ENCODE measurements around the gene TMEM238. TPM values are rescaled to one million over a fixed set of nuclear protein-coding genes. Genes with fewer than 3 reads are reported as not detected.

TMEM238 gene
- total and polyA plus RNA-seq, 2 experiments from 2014 or later, result 0.97 TPM; not detected in 1

DNA sequence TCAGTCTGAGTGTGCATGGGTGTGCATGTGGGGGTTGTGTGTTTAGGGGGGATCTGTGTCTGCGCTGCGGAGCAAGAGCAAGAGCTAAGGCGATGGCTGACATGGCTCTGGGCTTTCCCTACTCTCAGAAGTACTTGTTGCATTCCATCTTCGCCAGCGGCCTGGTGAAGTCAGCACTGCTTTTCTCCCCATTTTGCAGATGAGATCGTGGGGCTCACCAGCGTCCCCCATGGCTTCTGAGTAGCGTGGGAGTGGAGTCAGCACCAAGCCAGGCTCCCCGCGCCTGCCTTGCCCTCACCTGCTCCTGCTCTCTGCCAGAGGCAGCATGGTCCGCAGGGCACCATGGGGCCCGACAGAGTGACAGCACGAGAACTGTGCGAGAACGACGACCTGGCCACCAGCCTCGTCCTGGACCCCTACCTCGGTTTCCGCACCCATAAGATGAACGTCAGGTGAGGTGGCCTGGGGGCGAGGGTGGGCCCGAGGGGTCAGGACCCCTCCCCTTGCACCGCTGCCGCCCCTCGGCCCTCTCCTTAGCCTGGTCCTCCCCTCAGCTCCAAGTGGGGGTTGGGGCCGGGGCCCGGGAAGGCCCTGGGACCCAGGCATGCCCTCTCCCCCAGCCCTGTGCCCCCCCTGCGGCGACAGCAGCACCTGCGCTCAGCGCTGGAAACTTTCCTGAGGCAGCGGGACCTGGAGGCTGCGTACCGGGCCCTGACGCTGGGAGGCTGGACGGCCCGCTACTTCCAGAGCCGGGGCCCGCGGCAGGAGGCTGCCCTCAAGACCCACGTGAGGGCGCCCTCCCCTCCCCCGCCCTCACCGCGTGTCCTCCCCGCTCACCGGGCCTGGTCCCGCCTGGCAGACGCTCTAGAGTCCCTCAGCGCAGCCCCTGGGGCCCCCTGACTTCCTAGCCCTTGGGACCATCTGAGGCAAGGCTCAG lies 42.2 kb downstream of the TMEM238 start:
- no peaks in the 10 kb centered on the region for H3K9me2 ChIP-seq (ENCODE audit: insufficient read depth)
- no peak for TF ChIP-seq EZH2 (IDR thresholded peaks at IDR 0.05; ENCODE audit: insufficient read depth, poor library complexity, severe bottlenecking)
- TF ChIP-seq EZH2phosphoT487 (IDR thresholded peaks at IDR 0.05; ENCODE audit: insufficient read depth, low read depth), result no peak
- peak overlapping the region; percentile 97 for H3K4me2 ChIP-seq (ENCODE audit: unreplicated experiment)
- no peaks in the 10 kb centered on the region for H3K9me3 ChIP-seq (ENCODE audit: low read depth)
- in situ Hi-C loops (cut with MboI), result no loop called here
- H3K27ac ChIP-seq, result no peak overlapping the region
- H4K20me1 ChIP-seq (ENCODE audit: insufficient read depth), result no peaks in the 10 kb centered on the region
- peaks cover 8% of the 10 kb centered on the region; the same call in 1 of the 2 replicates for H3K79me2 ChIP-seq (ENCODE audit: insufficient read depth)
- H3K9ac ChIP-seq, result no peak overlapping the region
- no peaks in the 10 kb centered on the region for H3K4me1 ChIP-seq (ENCODE audit: insufficient read depth)
- H3K27me3 ChIP-seq (replicated peaks; ENCODE audit: insufficient read depth), result no peaks in the 10 kb centered on the region; the same call in 1 of the 2 replicates
- peak overlapping the region; percentile 77 for H3K4me3 ChIP-seq
- WGBS, 2 experiments (ENCODE audit: low coverage in 1 of 2, low lambda C conversion rate in 2 of 2, missing lambda C conversion rate in 2 of 2), result 84% methylated on average over 30 to 47 of the region's 50 CpGs
- no peaks in the 10 kb centered on the region for H3K36me3 ChIP-seq (ENCODE audit: low read depth)
- DNase-seq, result no peak
- no peaks in the 10 kb centered on the region for H3F3A ChIP-seq (ENCODE audit: insufficient read depth)
- H2AFZ ChIP-seq, result no peak overlapping the region

DNA sequence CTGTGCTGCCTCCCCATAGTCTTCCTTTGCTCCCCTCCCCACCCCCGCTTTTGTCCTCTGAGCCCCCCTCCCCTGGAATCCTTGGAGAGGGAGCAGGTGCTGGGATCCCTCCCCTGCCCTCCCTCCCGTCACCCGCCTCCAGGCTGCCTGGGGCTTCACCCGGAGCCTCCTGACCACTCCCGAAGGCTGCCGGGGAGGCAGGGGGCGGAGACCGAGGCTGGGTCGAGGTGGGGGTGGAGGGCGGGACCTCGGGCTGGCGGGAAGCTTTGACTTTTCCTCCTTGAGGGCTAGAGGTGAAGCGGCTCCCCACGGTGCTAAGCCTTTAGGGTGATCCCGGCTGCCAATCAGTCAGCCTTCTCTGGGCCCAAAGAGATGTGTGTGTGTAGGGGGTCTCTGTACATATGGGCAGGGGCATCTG lies 42.9 kb downstream of the TMEM238 start:
- peaks cover 8% of the 10 kb centered on the region; the same call in 1 of the 2 replicates for H3K79me2 ChIP-seq (ENCODE audit: insufficient read depth)
- H3K4me2 ChIP-seq (ENCODE audit: unreplicated experiment), result peak overlapping the region; percentile 97
- H3K9ac ChIP-seq, result peak overlapping the region; percentile 86
- H2AFZ ChIP-seq, result 0 out of 2 replicates have a peak overlapping the region, but pooled peaks have one; percentile 3
- no peaks in the 10 kb centered on the region for H3K4me1 ChIP-seq (ENCODE audit: insufficient read depth)
- peak overlapping the region; percentile 77 for H3K4me3 ChIP-seq
- H3K36me3 ChIP-seq (ENCODE audit: low read depth), result no peaks in the 10 kb centered on the region
- TF ChIP-seq EZH2 (IDR thresholded peaks at IDR 0.05; ENCODE audit: insufficient read depth, poor library complexity, severe bottlenecking), result no peak
- TF ChIP-seq EZH2phosphoT487 (IDR thresholded peaks at IDR 0.05; ENCODE audit: insufficient read depth, low read depth), result no peak
- no peaks in the 10 kb centered on the region; the same call in 1 of the 2 replicates for H3K27me3 ChIP-seq (replicated peaks; ENCODE audit: insufficient read depth)
- in situ Hi-C loops (cut with MboI), result no loop called here
- no peaks in the 10 kb centered on the region for H3K9me2 ChIP-seq (ENCODE audit: insufficient read depth)
- H4K20me1 ChIP-seq (ENCODE audit: insufficient read depth), result no peaks in the 10 kb centered on the region
- H3K27ac ChIP-seq, result no peak overlapping the region
- 14 to 15% methylated on average over 3 to 15 of the region's 15 CpGs for WGBS, 2 experiments (ENCODE audit: low coverage in 1 of 2, low lambda C conversion rate in 2 of 2, missing lambda C conversion rate in 2 of 2)
- no peaks in the 10 kb centered on the region for H3K9me3 ChIP-seq (ENCODE audit: low read depth)
- H3F3A ChIP-seq (ENCODE audit: insufficient read depth), result no peaks in the 10 kb centered on the region
- peak; percentile 84 for DNase-seq

GRCh38 chr19:55340784-55341147 lies 43.3 kb downstream of the TMEM238 start:
- WGBS, 2 experiments (ENCODE audit: low coverage in 1 of 2, low lambda C conversion rate in 2 of 2, missing lambda C conversion rate in 2 of 2), result 1 to 4% methylated on average over 15 to 23 of the region's 24 CpGs
- no peaks in the 10 kb centered on the region for H3K4me1 ChIP-seq (ENCODE audit: insufficient read depth)
- H3K4me3 ChIP-seq, result peak overlapping the region; percentile 77
- no peak for TF ChIP-seq EZH2phosphoT487 (IDR thresholded peaks at IDR 0.05; ENCODE audit: insufficient read depth, low read depth)
- peak; percentile 53 for DNase-seq
- peak overlapping the region; percentile 86 for H3K9ac ChIP-seq
- no peaks in the 10 kb centered on the region for H3K9me3 ChIP-seq (ENCODE audit: low read depth)
- H3K79me2 ChIP-seq (ENCODE audit: insufficient read depth), result peaks cover 8% of the 10 kb centered on the region; the same call in 1 of the 2 replicates
- in situ Hi-C loops (cut with MboI), result no loop called here
- no peaks in the 10 kb centered on the region for H3K9me2 ChIP-seq (ENCODE audit: insufficient read depth)
- 0 out of 2 replicates have a peak overlapping the region, but pooled peaks have one; percentile 3 for H2AFZ ChIP-seq
- H3K4me2 ChIP-seq (ENCODE audit: unreplicated experiment), result peak overlapping the region; percentile 97
- H3K27me3 ChIP-seq (replicated peaks; ENCODE audit: insufficient read depth), result no peaks in the 10 kb centered on the region; the same call in 1 of the 2 replicates
- H3K36me3 ChIP-seq (ENCODE audit: low read depth), result no peaks in the 10 kb centered on the region
- no peaks in the 10 kb centered on the region for H3F3A ChIP-seq (ENCODE audit: insufficient read depth)
- H4K20me1 ChIP-seq (ENCODE audit: insufficient read depth), result no peaks in the 10 kb centered on the region
- no peak overlapping the region for H3K27ac ChIP-seq

- Histone ChIP-seq H3K79me2 (ENCODE audit: insufficient read depth) (peaks cover 8% of the 10 kb centered on the region; the same call in 1 of the 2 replicates), H3K4me1 (ENCODE audit: insufficient read depth) (no peaks in the 10 kb centered on the region), H3F3A (ENCODE audit: insufficient read depth) (no peaks in the 10 kb centered on the region), H3K9me2 (ENCODE audit: insufficient read depth) (no peaks in the 10 kb centered on the region), H3K9ac (peak overlapping the region; percentile 86), H3K4me2 (ENCODE audit: unreplicated experiment) (peak overlapping the region; percentile 97), H3K27me3 (replicated peaks; ENCODE audit: insufficient read depth) (no peaks in the 10 kb centered on the region; the same call in 1 of the 2 replicates), H3K27ac (peak overlapping the region; percentile 50), H2AFZ (no peak overlapping the region), H3K4me3 (peak overlapping the region; percentile 77), H3K36me3 (ENCODE audit: low read depth) (no peaks in the 10 kb centered on the region), H4K20me1 (ENCODE audit: insufficient read depth) (no peaks in the 10 kb centered on the region), H3K9me3 (ENCODE audit: low read depth) (no peaks in the 10 kb centered on the region)
- in situ Hi-C loops (cut with MboI), result no loop called here
- 2 to 3% methylated on average over 6 to 36 of the region's 44 CpGs for WGBS, 2 experiments (ENCODE audit: low coverage in 1 of 2, low lambda C conversion rate in 2 of 2, missing lambda C conversion rate in 2 of 2)
- DNase-seq, result no peak
- TF ChIP-seq EZH2 (IDR thresholded peaks at IDR 0.05; ENCODE audit: insufficient read depth, poor library complexity, severe bottlenecking) (no peak), EZH2phosphoT487 (IDR thresholded peaks at IDR 0.05; ENCODE audit: insufficient read depth, low read depth) (no peak)
Measured at GRCh38 chr19:55339889-55340783, 44.0 kb downstream of the TMEM238 start.
